OCI-LY7 (cell line): Measurements from ENCODE around the gene UBQLN1. TPM values are rescaled to one million over a fixed set of nuclear protein-coding genes. Genes with fewer than 3 reads are reported as not detected.
"Not testable (repeated sequence)": the region's sequence is repeated elsewhere in the genome, so short reads cannot be mapped to it uniquely, and the experiment has no call there.

Source experiments
- BruUV-seq: library from RNA; stranded (reverse); fragments of 400-500 nt; replicated peaks from 2 replicates; lab custom pipeline; 2021; lab: Mats Ljungman, UMichigan
- CTCF ChIA-PET: fragments of 300-600 bp; sonication (Branson Sonifier 250); formaldehyde crosslinking; loops from one replicate; lab custom pipeline; 2022; ENCODE audit warnings: antibody characterized with exemption; ENCODE audit not compliant: unreplicated experiment; lab: Charles Lee
- POLR2A ChIA-PET: fragments of 300-600 bp; sonication (Branson Sonifier 250); formaldehyde crosslinking; loops from one replicate; lab custom pipeline; 2022; ENCODE audit warnings: antibody characterized with exemption; lab: Charles Lee
- DNase-seq: peaks from one replicate; pipeline ENCODE4 v3.0.0-alpha.2; 2015; ENCODE audit warnings: low spot score
- H2AFZ ChIP-seq: fragments of 200-600 bp; sonication (generic), shearing (Covaris generic); 2 replicates; pipeline ENCODE4 v1.6.1; 2014; ENCODE audit warnings: mild to moderate bottlenecking, antibody characterized with exemption, low read length, moderate library complexity
- H3K27ac ChIP-seq: fragments of 200-600 bp; sonication (generic); 2 replicates; pipeline ENCODE4 v1.5.1; 2014; ENCODE audit warnings: mixed run types, low read depth, mild to moderate bottlenecking, moderate library complexity, low read length, inconsistent platforms; ENCODE audit not compliant: poor library complexity, severe bottlenecking
- H3K36me3 ChIP-seq: fragments of 200-600 bp; sonication (generic); 2 replicates; pipeline ENCODE4 v1.6.1; 2014; ENCODE audit warnings: mild to moderate bottlenecking, antibody characterized with exemption, low read length, moderate library complexity, mixed read lengths; ENCODE audit not compliant: insufficient read depth
- H3K4me1 ChIP-seq: fragments of 200-600 bp; sonication (generic); 2 replicates; pipeline ENCODE4 v1.5.1; 2014; ENCODE audit warnings: mild to moderate bottlenecking, low read length; ENCODE audit not compliant: insufficient read depth, poor library complexity, severe bottlenecking
- H3K4me2 ChIP-seq: fragments of 200-600 bp; sonication (generic); 2 replicates; pipeline ENCODE4 v1.6.1; 2014; ENCODE audit warnings: mild to moderate bottlenecking, low read length
- H3K4me3 ChIP-seq: fragments of 200-600 bp; sonication (generic); 2 replicates; pipeline ENCODE4 v1.5.1; 2014; ENCODE audit warnings: mild to moderate bottlenecking, low read depth, low read length; ENCODE audit not compliant: poor library complexity, severe bottlenecking
- H3K79me2 ChIP-seq: fragments of 200-600 bp; sonication (generic); 2 replicates; pipeline ENCODE4 v1.6.1; 2016; ENCODE audit warnings: low read depth, mild to moderate bottlenecking, low read length, moderate library complexity, mixed read lengths; ENCODE audit not compliant: insufficient read depth
- H3K9me2 ChIP-seq: fragments of 200-600 bp; sonication (generic); 2 replicates; pipeline ENCODE4 v1.6.1; 2016; ENCODE audit warnings: mild to moderate bottlenecking, low read length, mixed read lengths; ENCODE audit not compliant: insufficient read depth
- H3K9me3 ChIP-seq: fragments of 200-600 bp; sonication (generic); 2 replicates; pipeline ENCODE4 v1.6.1; 2014; ENCODE audit warnings: mild to moderate bottlenecking, mixed run types, low read length, mixed read lengths
- H4K20me1 ChIP-seq: fragments of 200-600 bp; sonication (generic); 2 replicates; pipeline ENCODE4 v1.6.1; 2014; ENCODE audit warnings: mild to moderate bottlenecking, antibody characterized with exemption, low read length, moderate library complexity, mixed read lengths; ENCODE audit not compliant: insufficient read depth
- CTCF ChIP-seq: fragments of 200-600 bp; sonication (generic); conservative IDR thresholded peaks from 2 replicates; pipeline ENCODE4 v1.5.1; 2014; ENCODE audit warnings: mild to moderate bottlenecking, antibody characterized with exemption, low read length, moderate library complexity, mixed read lengths
- EZH2phosphoT487 ChIP-seq: fragments of 200-600 bp; sonication (generic); IDR thresholded peaks from 2 replicates; pipeline ENCODE4 v1.6.1; 2018; ENCODE audit warnings: low read depth, borderline replicate concordance, mild to moderate bottlenecking, mixed run types, antibody characterized with exemption, low read length, moderate library complexity, mixed read lengths
- intact Hi-C: fragments of 100-400 bp; cut with micrococcal nuclease; formaldehyde crosslinking; loops from one replicate; pipeline ENCODE4 v1.10.0; 2022; ENCODE audit not compliant: unreplicated experiment
- total RNA-seq, 2 experiments: library from RNA; depleted of rRNA in 1 of 2; stranded (reverse); fragments of >200 nt in 1 of 2; shearing (Covaris generic) in 1 of 2; gene quantifications; 2 replicates each; pipeline ENCODE4 v1.2.3, GENCODE V29; 2014 to 2022

UBQLN1 gene
- total RNA-seq, 2 experiments from 2014 or later: 115 to 179 TPM

GRCh38 chr9:83620841-83621636 is 86.7 kb downstream of the UBQLN1 start:
- H4K20me1 ChIP-seq: no peaks in the 10 kb centered on the region
- no peaks in the 10 kb centered on the region for H3K9me3 ChIP-seq
- peak overlapping the region; percentile 46 for H3K4me2 ChIP-seq
- TF ChIP-seq CTCF (peak; percentile 91), EZH2phosphoT487 (no peak)
- H3K9me2 ChIP-seq: no peaks in the 10 kb centered on the region
- peaks cover 22% of the 10 kb centered on the region for H3K4me1 ChIP-seq
- ChIA-PET POLR2A (interaction anchor here (0.6 to 1.3 kb wide), 5 partner anchors 68 to 300 kb away, joined by 3 to 6 read pairs (median 3); partner anchors contain the start of genes KIF27 and UBQLN1), CTCF (interaction anchor here (0.6 to 1.0 kb wide), 5 partner anchors 23 to 1756 kb away, joined by 3 to 4 read pairs (median 3); no protein-coding TSS in a partner anchor)
- no peaks in the 10 kb centered on the region for H3K79me2 ChIP-seq
- intact Hi-C loops: loop anchor here (2.0 to 5.0 kb wide), 4 partner anchors 28 to 300 kb away; partner anchors contain the start of genes GKAP1 and KIF27
- DNase-seq: peak; percentile 67
- H3K36me3 ChIP-seq: no peaks in the 10 kb centered on the region
- H3K27ac ChIP-seq: no peak overlapping the region
- peak overlapping the region; percentile 41; the same call in 1 of the 2 replicates for H2AFZ ChIP-seq
- no peak overlapping the region for H3K4me3 ChIP-seq
- no TSS peak for BruUV-seq

- Histone ChIP-seq H3K79me2 (no peaks in the 10 kb centered on the region), H3K9me2 (no peaks in the 10 kb centered on the region), H4K20me1 (no peaks in the 10 kb centered on the region), H3K9me3 (no peaks in the 10 kb centered on the region), H3K4me1 (peaks cover 11% of the 10 kb centered on the region), H3K36me3 (no peaks in the 10 kb centered on the region), H3K4me3 (no peak overlapping the region), H2AFZ (no peak overlapping the region), H3K4me2 (no peak overlapping the region), H3K27ac (no peak overlapping the region)
- ChIA-PET CTCF (no interaction called here), POLR2A (interaction anchor here (0.6 to 0.7 kb wide), 2 partner anchors 300 to 341 kb away, joined by 3 read pairs; no protein-coding TSS in a partner anchor)
- no peak for DNase-seq
- no TSS peak for BruUV-seq
- no peak for TF ChIP-seq EZH2phosphoT487
- TF ChIP-seq CTCF: no peak
- intact Hi-C loops: no loop called here
Measured at GRCh38 chr9:83617299-83617698, 90.5 kb downstream of the UBQLN1 start.

- POLR2A ChIA-PET, CTCF ChIA-PET, intact Hi-C loops, H3K4me3 ChIP-seq, H3K9me2 ChIP-seq, BruUV-seq, DNase-seq, H3K4me1 ChIP-seq, H3K4me2 ChIP-seq, H3K9me3 ChIP-seq, H3K79me2 ChIP-seq, H2AFZ ChIP-seq, H3K27ac ChIP-seq, H4K20me1 ChIP-seq, H3K36me3 ChIP-seq: not testable (repeated sequence)
Measured at GRCh38 chr9:83613298-83613697, 94.5 kb downstream of the UBQLN1 start.

Other genes starting within 250 kb of the UBQLN1 start
- 0.44 and 1.4 TPM in 2 replicates for gene FRMD3, start 169.6 kb downstream of the UBQLN1 start, total RNA-seq (2014; rRNA removed; shearing (Covaris generic))
- 0.48 and 0.65 TPM in 2 replicates for gene FRMD3, start 169.6 kb downstream of the UBQLN1 start, total RNA-seq (2022)
- gene IDNK, start 84.8 kb downstream of the UBQLN1 start, total RNA-seq (2014; rRNA removed; shearing (Covaris generic)): 3.1 and 3.7 TPM in 2 replicates
- gene IDNK, start 84.8 kb downstream of the UBQLN1 start, total RNA-seq (2022): 8.2 and 8.7 TPM in 2 replicates
- gene GKAP1, start 109.8 kb upstream of the UBQLN1 start, total RNA-seq (2014; rRNA removed; shearing (Covaris generic)): 3.4 and 8.5 TPM in 2 replicates
- 8.6 and 12.4 TPM in 2 replicates for gene GKAP1, start 109.8 kb upstream of the UBQLN1 start, total RNA-seq (2022)
- gene KIF27, start 213.5 kb upstream of the UBQLN1 start, total RNA-seq (2014; rRNA removed; shearing (Covaris generic)): 5.6 and 6.0 TPM in 2 replicates
- 7.3 and 9.1 TPM in 2 replicates for gene KIF27, start 213.5 kb upstream of the UBQLN1 start, total RNA-seq (2022)